Caco-2 (cell line): Measurements from ENCODE around the gene FAM217B. TPM values are rescaled to one million over a fixed set of nuclear protein-coding genes. Genes with fewer than 3 reads are reported as not detected.

ENCODE experiments used
- Bru-seq: library from RNA; stranded (reverse); fragments of 400-500 nt; gene quantifications from one replicate; lab custom pipeline; 2021; lab: Mats Ljungman, UMichigan
- BruChase-seq, 2 experiments: library from RNA; stranded (reverse); fragments of 400-500 nt; gene quantifications; one replicate each; lab custom pipeline; 2021; lab: Mats Ljungman, UMichigan
- BruUV-seq: library from RNA; stranded (reverse); fragments of 400-500 nt; replicated peaks from 2 replicates; lab custom pipeline; 2021; lab: Mats Ljungman, UMichigan
- CTCF ChIA-PET: fragments of 300-600 bp; sonication (Branson Sonifier 250); formaldehyde crosslinking; loops from one replicate; lab custom pipeline; 2022; ENCODE audit warnings: antibody characterized with exemption; lab: Charles Lee
- POLR2A ChIA-PET: fragments of 300-600 bp; sonication (Branson Sonifier 250); formaldehyde crosslinking; loops from one replicate; lab custom pipeline; 2022; ENCODE audit warnings: antibody characterized with exemption; lab: Charles Lee
- DNase-seq, 2 experiments: peaks; one replicate each; pipeline versions ENCODE4 v3.0.0 to v3.0.0-alpha.2; 2020 to 2022
- H3K27me3 ChIP-seq: replicated peaks from 2 replicates; pipeline ENCODE4 v1.6.0; 2011; ENCODE audit warnings: low read length; ENCODE audit not compliant: control insufficient read depth, insufficient read depth
- H3K36me3 ChIP-seq: 2 replicates; pipeline ENCODE4 v1.5.1; 2011; ENCODE audit warnings: low read length; ENCODE audit not compliant: control insufficient read depth, insufficient read depth
- H3K4me1 ChIP-seq: fragments of 250-450 bp; sonication (Bioruptor Pico); 2 replicates; pipeline ENCODE4 v1.5.1; 2020; ENCODE audit warnings: mild to moderate bottlenecking
- H3K4me3 ChIP-seq: 2 replicates; pipeline ENCODE4 v1.5.1; 2011; ENCODE audit warnings: low read depth, mild to moderate bottlenecking, control low read depth, low read length
- H3K9me3 ChIP-seq: fragments of 250-450 bp; sonication (Bioruptor Pico); 2 replicates; pipeline ENCODE4 v1.5.1; 2020; ENCODE audit warnings: mild to moderate bottlenecking, moderate library complexity
- H3K27ac Mint-ChIP-seq: one replicate; pipeline ENCODE4 v1.8.0; 2022; ENCODE audit warnings: mixed read lengths; ENCODE audit not compliant: unreplicated experiment
- H3K27me3 Mint-ChIP-seq: one replicate; pipeline ENCODE4 v1.8.0; 2022; ENCODE audit warnings: mixed read lengths; ENCODE audit not compliant: insufficient read depth, unreplicated experiment
- H3K36me3 Mint-ChIP-seq: one replicate; pipeline ENCODE4 v1.8.0; 2022; ENCODE audit warnings: mild to moderate bottlenecking, mixed read lengths; ENCODE audit not compliant: insufficient read depth, unreplicated experiment
- H3K4me1 Mint-ChIP-seq: one replicate; pipeline ENCODE4 v1.8.0; 2022; ENCODE audit warnings: low read depth, mixed read lengths; ENCODE audit not compliant: unreplicated experiment
- H3K4me3 Mint-ChIP-seq: one replicate; pipeline ENCODE4 v1.8.0; 2022; ENCODE audit warnings: mild to moderate bottlenecking, moderate library complexity, mixed read lengths; ENCODE audit not compliant: unreplicated experiment
- H3K9me3 Mint-ChIP-seq: one replicate; pipeline ENCODE4 v1.8.0; 2022; ENCODE audit warnings: mixed read lengths; ENCODE audit not compliant: unreplicated experiment
- CTCF ChIP-seq, 2 experiments: fragments of 200-600 bp in 1 of 2; IDR thresholded peaks; 1 replicate in 1 of 2; 2 replicates in 1 of 2; pipeline versions ENCODE4 v1.5.1 to v1.8.0; 2011 to 2022; ENCODE audit warnings: antibody characterized with exemption in 1 of 2, control low read depth in 1 of 2, inconsistent platforms in 1 of 2, low read depth in 1 of 2, low read length in 1 of 2, mild to moderate bottlenecking in 1 of 2, moderate library complexity in 1 of 2; ENCODE audit not compliant: insufficient read depth in 1 of 2, severe bottlenecking in 1 of 2, unreplicated experiment in 1 of 2
- intact Hi-C: fragments of 100-400 bp; cut with micrococcal nuclease; formaldehyde crosslinking; loops from one replicate; pipeline ENCODE4 v1.10.0; 2022; ENCODE audit not compliant: unreplicated experiment
- long read RNA-seq: library from polyadenylated mRNA; stranded (forward); transcript quantifications from one replicate; pipeline ENCODE4 v2.0.0, GENCODE V29; 2022
- total RNA-seq: library from RNA; stranded (reverse); gene quantifications from 2 replicates; pipeline ENCODE4 v1.2.3, GENCODE V29; 2022

The FAM217B gene
- total RNA-seq (60.3 and 65.3 TPM in 2 replicates), Bru-seq, nascent RNA (percentile 94 among the genes with signal in this experiment), BruChase-seq, experiment 1, labeled RNA remaining after a 2-hour chase (percentile 99 among the genes with signal in this experiment), BruChase-seq, experiment 2, labeled RNA remaining after a 6-hour chase (percentile 93 among the genes with signal in this experiment)
- long read RNA-seq, full-length matches to known transcripts: 7 of 28 reads
- long read RNA-seq, partial matches to known transcripts: 1 of 28 reads
- long read RNA-seq, other reads (novel, unspliced or antisense): 20 of 28 reads

GRCh38 chr20:59940129-59940955, at the start of gene FAM217B, which contains the start of gene PPP1R3D:
FAM217B (plus strand) TSS chr20:59940389; CDS start chr20:59943944, 3,555 bp downstream.
PPP1R3D (minus strand) TSS chr20:59940305; CDS start chr20:59939931, 374 bp downstream.
- H3K4me3 ChIP-seq: peak within 1 kb of the TSS; percentile 75
- Mint-ChIP-seq H3K27me3 (no peaks in the 10 kb centered on the region), H3K4me1 (peaks cover 24% of the 10 kb centered on the region), H3K4me3 (peak within 1 kb of the TSS; percentile 99), H3K27ac (peak within 1 kb of the TSS; percentile 97), H3K9me3 (no peaks in the 10 kb centered on the region), H3K36me3 (peaks cover 45% of the 10 kb centered on the region)
- no peaks in the 10 kb centered on the region for H3K36me3 ChIP-seq
- no peaks in the 10 kb centered on the region for H3K9me3 ChIP-seq
- H3K4me1 ChIP-seq: peaks cover 13% of the 10 kb centered on the region
- no peaks in the 10 kb centered on the region for H3K27me3 ChIP-seq
- intact Hi-C loops: loop anchor here (1.0 to 10.0 kb wide), 3 partner anchors 17 to 424 kb away; no protein-coding TSS in a partner anchor
- BruUV-seq: no TSS peak
- POLR2A ChIA-PET: interaction anchor here (0.5 to 1.4 kb wide), 13 partner anchors 9 to 1247 kb away, joined by 3 to 14 read pairs (median 4); partner anchors contain the start of genes ATP5F1E and CDH26
- CTCF ChIA-PET: interaction anchor here (0.6 to 2.4 kb wide), 18 partner anchors 8 to 157 kb away, joined by 3 to 31 read pairs (median 4); no protein-coding TSS in a partner anchor
- peak; percentile 41 to 50 for TF ChIP-seq CTCF (IDR thresholded peaks at IDR 0.05; ENCODE audit: insufficient read depth in 1 of 2, low read depth in 1 of 2, low read length in 1 of 2, severe bottlenecking in 1 of 2, unreplicated experiment in 1 of 2)
- peak; percentile 99 to 100 for DNase-seq

- Mint-ChIP-seq H3K4me3 (no peak overlapping the region), H3K27ac (no peak overlapping the region), H3K9me3 (no peaks in the 10 kb centered on the region), H3K36me3 (peaks cover 36% of the 10 kb centered on the region), H3K4me1 (no peaks in the 10 kb centered on the region), H3K27me3 (no peaks in the 10 kb centered on the region)
- H3K27me3 ChIP-seq: no peaks in the 10 kb centered on the region
- H3K4me3 ChIP-seq: no peak overlapping the region
- no TSS peak for BruUV-seq
- intact Hi-C loops: loop anchor here (2.0 kb wide), 1 partner anchor 27 kb away; no protein-coding TSS in a partner anchor
- no peaks in the 10 kb centered on the region for H3K36me3 ChIP-seq
- H3K4me1 ChIP-seq: peaks cover 10% of the 10 kb centered on the region; the same call in 1 of the 2 replicates
- POLR2A ChIA-PET: no interaction called here
- H3K9me3 ChIP-seq: no peaks in the 10 kb centered on the region
- no peak for DNase-seq
- CTCF ChIA-PET: no interaction called here
- TF ChIP-seq CTCF (IDR thresholded peaks at IDR 0.05; ENCODE audit: insufficient read depth in 1 of 2, low read depth in 1 of 2, low read length in 1 of 2, severe bottlenecking in 1 of 2, unreplicated experiment in 1 of 2): no peak
These were observed 48.6 kb upstream of the FAM217B start for GRCh38 chr20:59891581-59891980.

- Mint-ChIP-seq H3K36me3 (peaks cover 21% of the 10 kb centered on the region), H3K4me3 (no peak overlapping the region), H3K4me1 (peaks cover 2% of the 10 kb centered on the region), H3K9me3 (no peaks in the 10 kb centered on the region), H3K27me3 (peaks cover 2% of the 10 kb centered on the region), H3K27ac (no peak overlapping the region)
- no peaks in the 10 kb centered on the region; the same call in 1 of the 2 replicates for H3K36me3 ChIP-seq
- no peaks in the 10 kb centered on the region for H3K9me3 ChIP-seq
- no peak for TF ChIP-seq CTCF (IDR thresholded peaks at IDR 0.05; ENCODE audit: insufficient read depth in 1 of 2, low read depth in 1 of 2, low read length in 1 of 2, severe bottlenecking in 1 of 2, unreplicated experiment in 1 of 2)
- H3K4me1 ChIP-seq: peaks cover 10% of the 10 kb centered on the region
- intact Hi-C loops: no loop called here
- no peak overlapping the region for H3K4me3 ChIP-seq
- BruUV-seq: no TSS peak
- no peaks in the 10 kb centered on the region for H3K27me3 ChIP-seq
- ChIA-PET CTCF (no interaction called here), POLR2A (no interaction called here)
- no peak for DNase-seq
These were observed 44.3 kb upstream of the FAM217B start for GRCh38 chr20:59895908-59896307.
